ENCODE results near the gene LBHD2.
"Not testable (repeated sequence)": the region's sequence is repeated elsewhere in the genome, so short reads cannot be mapped to it uniquely, and the experiment has no call there.

Gene LBHD2

DNA sequence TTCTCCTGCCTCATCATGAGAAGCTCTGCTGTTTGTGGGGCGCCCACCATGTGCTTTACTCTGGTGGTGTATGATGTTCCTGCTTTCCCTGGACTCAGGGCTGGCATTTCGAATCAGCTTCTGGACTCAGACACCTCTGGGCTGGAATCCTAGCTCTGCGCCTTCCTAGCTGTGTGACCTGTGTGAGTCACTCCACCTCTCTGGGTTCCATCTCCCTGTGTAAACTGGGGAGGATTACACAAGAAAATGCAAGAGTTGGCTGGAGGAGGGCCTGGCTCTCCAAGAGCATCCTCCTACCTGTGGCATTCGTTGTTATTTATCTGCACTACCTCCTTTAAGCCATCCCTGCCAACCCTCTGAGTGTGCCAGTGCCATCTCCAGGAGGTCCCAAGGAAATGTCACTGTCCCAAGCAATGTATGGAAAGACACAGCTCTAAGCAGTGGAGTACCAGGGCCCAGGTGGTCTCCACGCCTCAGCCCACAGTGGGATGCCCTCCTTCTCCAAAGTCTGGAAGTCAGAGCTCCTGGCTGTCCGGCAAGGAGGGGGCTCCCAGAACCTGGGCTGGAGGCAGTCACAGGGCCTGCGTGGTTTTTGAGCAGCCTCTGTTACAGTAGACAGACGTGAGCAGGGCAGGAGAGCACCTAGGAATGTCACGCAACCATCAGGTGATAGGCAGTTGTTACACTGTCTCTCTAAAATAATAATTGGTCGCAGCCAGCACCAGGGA, 32.0 kb downstream of the LBHD2 start:
- TF ChIP-seq, protein P1, sequence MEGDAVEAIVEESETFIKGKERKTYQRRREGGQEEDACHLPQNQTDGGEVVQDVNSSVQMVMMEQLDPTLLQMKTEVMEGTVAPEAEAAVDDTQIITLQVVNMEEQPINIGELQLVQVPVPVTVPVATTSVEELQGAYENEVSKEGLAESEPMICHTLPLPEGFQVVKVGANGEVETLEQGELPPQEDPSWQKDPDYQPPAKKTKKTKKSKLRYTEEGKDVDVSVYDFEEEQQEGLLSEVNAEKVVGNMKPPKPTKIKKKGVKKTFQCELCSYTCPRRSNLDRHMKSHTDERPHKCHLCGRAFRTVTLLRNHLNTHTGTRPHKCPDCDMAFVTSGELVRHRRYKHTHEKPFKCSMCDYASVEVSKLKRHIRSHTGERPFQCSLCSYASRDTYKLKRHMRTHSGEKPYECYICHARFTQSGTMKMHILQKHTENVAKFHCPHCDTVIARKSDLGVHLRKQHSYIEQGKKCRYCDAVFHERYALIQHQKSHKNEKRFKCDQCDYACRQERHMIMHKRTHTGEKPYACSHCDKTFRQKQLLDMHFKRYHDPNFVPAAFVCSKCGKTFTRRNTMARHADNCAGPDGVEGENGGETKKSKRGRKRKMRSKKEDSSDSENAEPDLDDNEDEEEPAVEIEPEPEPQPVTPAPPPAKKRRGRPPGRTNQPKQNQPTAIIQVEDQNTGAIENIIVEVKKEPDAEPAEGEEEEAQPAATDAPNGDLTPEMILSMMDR (IDR thresholded peaks at IDR 0.05; ENCODE audit: control extremely low read depth, extremely low read depth, low read depth, missing control alignments) = no peak
- POLR2A ChIA-PET = no interaction called here
- no peak for DNase-seq (ENCODE audit: extremely low spot score)
- CTCF ChIA-PET = interaction anchor here (6.7 kb wide), 1 partner anchor 11 kb away, joined by 73 read pairs; no protein-coding TSS in a partner anchor

DNA sequence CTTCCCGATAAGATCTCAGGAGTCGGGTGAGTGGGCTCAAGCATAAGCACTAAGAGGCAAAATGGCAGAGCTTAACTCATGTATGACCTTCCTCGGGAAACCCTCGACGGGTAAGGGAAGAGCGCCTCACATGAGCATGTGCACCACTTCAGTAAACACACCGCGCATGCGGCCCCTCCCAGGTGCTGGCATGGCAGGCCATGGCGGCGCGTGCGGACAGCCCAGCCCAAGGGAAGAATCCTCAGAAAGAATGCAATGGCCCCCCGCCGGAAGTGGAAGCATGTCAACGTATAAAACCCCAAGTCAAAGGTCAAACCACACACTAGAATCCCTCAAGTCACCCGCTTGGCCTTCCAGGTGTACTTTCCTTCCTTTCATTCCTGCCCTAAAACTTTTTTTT, 32.6 kb downstream of the LBHD2 start:
- TF ChIP-seq, protein P1 (IDR thresholded peaks at IDR 0.05; ENCODE audit: control extremely low read depth, extremely low read depth, low read depth, missing control alignments) = no peak
- ChIA-PET POLR2A (interaction anchor here (0.7 kb wide), 1 partner anchor 192 kb away, joined by 8 read pairs; no protein-coding TSS in a partner anchor), CTCF (interaction anchor here (6.7 kb wide), 1 partner anchor 11 kb away, joined by 73 read pairs; no protein-coding TSS in a partner anchor)
- no peak for DNase-seq (ENCODE audit: extremely low spot score)

DNA sequence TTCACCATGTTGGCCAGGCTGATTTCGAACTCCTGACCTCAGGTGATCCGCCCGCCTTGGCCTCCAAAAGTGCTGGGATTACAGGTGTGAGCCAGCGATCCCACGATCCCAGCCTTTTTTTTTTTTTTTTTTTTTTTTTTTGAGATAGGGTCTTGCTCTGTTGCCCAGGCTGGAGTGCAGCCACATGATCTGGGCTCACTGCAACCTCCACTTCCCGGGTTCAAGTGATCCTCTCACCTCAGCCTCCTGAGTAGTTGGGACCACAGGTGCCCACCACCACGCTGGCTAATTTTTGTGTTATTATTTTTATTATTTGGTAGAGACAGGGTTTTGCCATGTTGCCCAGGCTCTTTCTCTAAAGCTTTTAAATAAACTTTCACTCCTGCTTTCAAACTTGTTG, 33.5 kb downstream of the LBHD2 start:
- ChIA-PET CTCF (interaction anchor here (1.0 to 6.7 kb wide), 2 partner anchors 12 to 43 kb away, joined by 3 to 73 read pairs; no protein-coding TSS in a partner anchor), POLR2A (interaction anchor here (0.7 kb wide), 1 partner anchor 193 kb away, joined by 8 read pairs; no protein-coding TSS in a partner anchor)
- DNase-seq (ENCODE audit: extremely low spot score) = not testable (repeated sequence)

DNA sequence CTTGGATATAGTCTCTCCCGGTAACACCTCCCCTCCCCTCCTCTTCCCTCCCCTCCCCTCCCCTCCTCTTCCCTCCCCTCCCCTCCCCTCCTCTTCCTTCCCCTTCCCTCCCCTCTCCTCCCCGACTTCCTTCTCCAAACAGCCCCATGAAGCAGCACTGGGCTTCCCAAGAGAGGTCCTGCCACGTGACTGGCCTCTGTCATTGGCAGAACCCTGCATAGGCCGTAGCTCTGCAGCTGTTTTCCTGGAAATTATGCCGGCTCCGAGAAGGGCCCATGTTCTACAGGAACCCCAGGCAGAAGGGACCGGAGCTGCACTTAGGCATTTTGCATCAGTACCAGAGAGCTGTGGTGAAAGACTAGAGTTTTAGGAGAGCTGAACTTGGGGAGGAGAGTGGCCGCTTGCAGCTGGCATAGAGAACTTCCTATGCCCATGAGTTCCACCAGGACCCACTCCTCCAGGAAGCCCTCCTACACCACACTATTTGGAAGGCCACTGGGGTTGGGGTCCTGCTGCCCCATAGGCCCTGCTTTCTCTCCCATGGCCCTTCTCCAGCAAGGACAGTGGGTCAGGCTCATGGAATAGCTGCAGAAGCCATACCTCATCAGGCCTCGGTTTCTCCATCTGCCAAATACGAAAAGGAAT, 34.1 kb downstream of the LBHD2 start:
- TF ChIP-seq, protein P1 (IDR thresholded peaks at IDR 0.05; ENCODE audit: control extremely low read depth, extremely low read depth, low read depth, missing control alignments) = no peak
- ChIA-PET POLR2A (no interaction called here), CTCF (interaction anchor here (1.0 to 6.7 kb wide), 3 partner anchors 13 to 43 kb away, joined by 3 to 73 read pairs (median 15); no protein-coding TSS in a partner anchor)
- no peak for DNase-seq (ENCODE audit: extremely low spot score)

DNA sequence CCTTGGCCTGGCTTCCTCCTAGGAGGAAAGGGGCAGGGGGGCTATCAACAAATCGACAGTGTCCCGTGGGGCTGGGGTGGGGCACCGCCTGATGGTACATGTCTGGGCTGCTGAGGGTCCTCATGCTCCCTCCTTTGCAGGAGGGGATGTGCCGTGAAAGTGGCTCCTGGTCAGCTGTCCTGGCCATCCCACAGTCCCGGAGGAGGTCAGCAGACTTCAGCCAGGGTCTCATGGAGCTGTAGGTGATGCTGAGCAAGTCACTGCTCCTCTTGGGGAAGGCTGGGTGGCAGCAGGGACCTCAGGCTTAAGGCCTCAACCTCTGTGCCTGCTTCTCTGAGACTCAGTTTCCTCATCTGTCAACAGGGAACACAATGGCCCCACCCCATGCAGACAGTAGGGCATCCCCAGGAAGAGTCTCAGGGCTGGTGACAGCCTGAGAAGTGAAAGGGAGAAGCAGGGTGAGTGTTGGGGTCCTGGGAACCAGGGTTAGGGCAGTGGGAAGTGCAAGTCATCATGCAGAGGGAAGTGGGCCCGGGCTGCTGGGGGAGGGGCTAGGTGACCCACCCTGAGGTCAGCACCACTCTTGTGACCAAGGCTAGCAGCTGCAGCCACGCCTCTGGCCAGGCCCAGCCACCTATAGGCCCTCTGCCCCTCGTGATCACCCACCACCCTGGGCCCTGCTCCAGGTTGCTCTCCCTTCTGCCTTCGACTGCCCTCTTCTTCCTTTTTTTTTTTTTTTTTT, 34.8 kb downstream of the LBHD2 start:
- DNase-seq (ENCODE audit: extremely low spot score) = no peak
- ChIA-PET POLR2A (no interaction called here), CTCF (interaction anchor here (3.6 to 6.7 kb wide), 2 partner anchors 13 to 22 kb away, joined by 15 to 73 read pairs; no protein-coding TSS in a partner anchor)
- TF ChIP-seq, protein P1 (IDR thresholded peaks at IDR 0.05; ENCODE audit: control extremely low read depth, extremely low read depth, low read depth, missing control alignments) = no peak

DNA sequence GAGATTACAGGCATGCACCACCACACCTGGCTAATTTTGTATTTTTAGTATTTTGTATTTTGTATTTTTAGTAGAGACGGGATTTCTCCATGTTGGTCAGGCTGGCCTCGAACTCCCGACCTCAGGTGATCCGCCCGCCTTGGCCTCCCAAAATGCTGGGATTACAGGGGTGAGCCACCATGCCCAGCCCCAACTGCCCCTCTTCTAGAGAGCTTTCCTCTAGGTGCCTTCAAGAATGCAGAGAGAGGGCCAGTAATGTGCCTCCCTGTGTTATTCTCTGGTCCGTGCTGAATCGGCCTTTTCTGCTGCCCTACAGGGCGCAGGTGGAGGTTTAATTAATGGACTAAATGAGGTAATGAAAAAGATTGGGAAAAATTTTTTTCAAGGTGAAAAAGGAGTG, 35.5 kb downstream of the LBHD2 start:
- POLR2A ChIA-PET = not testable (repeated sequence)
- CTCF ChIA-PET = interaction anchor here (3.6 to 6.7 kb wide), 2 partner anchors 14 to 22 kb away, joined by 15 to 73 read pairs; no protein-coding TSS in a partner anchor

DNA sequence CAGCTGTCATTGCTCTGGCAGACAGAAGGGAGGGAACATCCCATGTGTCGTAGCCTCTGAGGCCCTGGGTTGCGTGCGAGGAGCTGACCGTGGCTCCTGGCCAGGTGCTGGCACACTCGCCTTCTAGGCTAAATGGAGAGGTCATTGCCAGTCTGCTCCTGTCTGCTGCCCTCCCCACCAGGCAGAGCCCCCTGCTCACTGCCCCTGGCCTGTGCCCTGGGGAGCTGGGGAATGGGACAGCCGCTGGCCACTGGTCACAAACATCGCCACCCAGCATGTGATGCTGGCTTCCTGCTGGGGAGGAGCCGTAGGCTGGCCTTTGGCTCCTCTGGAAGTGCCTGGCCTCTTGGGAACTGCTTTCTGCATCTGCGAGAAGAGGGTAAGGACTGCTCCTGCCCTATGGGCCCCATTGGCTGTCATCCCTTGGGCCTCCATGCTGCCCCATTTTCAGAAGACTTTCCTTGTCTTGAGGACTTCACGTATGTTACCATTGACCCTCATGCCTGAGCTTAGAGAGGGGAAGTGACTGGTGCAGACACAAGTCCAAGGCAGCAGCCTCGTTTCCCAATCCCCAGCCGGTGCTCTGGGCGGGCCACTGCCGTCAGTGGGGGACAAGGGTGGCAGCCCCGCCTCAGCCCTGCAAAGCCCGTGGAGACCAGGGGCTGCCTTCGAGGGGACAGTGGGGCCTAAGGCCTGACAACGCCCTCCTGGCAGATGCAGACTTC, 37.3 kb downstream of the LBHD2 start:
- CTCF ChIA-PET = interaction anchor here (1.1 to 3.6 kb wide), 2 partner anchors 16 to 20 kb away, joined by 7 to 15 read pairs; no protein-coding TSS in a partner anchor
- TF ChIP-seq, protein P1 (IDR thresholded peaks at IDR 0.05; ENCODE audit: control extremely low read depth, extremely low read depth, low read depth, missing control alignments) = no peak
- POLR2A ChIA-PET = no interaction called here
- no peak for DNase-seq (ENCODE audit: extremely low spot score)

More for the DNA sequence above, 35.5 kb downstream of the LBHD2 start:
- not testable (repeated sequence) for DNase-seq (ENCODE audit: extremely low spot score)

All from GM10248 (cell line).